ENCODE measurements around the gene IFT20.

IFT20 gene

DNA sequence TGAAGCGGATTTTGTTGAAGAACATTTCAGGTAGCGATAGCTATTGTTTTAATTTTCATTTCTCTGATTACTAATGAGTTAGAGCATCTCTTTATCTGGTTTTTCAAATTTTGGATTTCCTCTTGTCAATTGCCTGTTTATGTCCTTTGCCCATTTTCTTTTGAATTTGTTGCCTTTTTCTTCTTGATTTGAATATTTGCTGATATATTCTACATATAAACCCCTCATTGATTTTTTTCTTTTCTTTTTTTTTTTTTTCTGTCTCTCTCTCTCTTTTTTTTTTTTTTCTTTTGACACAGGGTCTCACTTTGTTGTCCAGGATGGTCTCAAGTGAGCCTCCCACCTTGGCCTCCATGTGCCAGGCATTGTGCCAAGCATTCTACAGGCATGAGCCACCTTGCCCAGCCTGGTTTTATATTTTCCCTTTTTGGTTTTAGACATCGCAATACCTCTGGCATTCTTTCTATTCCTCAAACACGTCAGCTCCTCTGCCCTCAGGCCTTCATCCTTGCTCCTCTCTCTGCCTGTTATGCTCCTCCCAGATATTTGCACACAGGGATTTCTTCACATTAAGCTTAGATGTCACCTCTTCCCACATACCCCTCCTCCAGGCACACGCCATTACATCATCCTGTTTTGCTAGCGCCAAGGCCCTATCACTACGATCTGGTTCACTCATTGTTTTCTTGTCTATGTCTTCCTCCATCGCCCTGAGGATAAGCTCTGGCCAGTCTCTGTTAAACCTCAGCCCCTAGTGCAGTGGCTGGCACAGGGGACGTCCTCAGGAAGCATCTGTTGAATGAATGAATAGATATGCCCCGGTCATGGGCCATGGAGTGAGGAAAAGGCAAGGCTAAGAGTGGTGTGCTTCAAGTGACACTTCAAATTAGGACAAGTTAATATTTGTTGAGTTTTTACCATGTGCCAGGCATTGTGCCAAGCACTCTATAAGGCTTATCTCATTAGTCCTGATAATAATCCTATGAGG is 44.8 kb upstream of the IFT20 start:
- ChIA-PET CTCF (interaction anchor here (1.3 to 1.4 kb wide), 3 partner anchors 23 to 171 kb away, joined by 3 to 4 read pairs (median 3); partner anchors contain the start of gene POLDIP2), POLR2A (no interaction called here)
- no peak overlapping the region for H3K4me3 ChIP-seq (ENCODE audit: low read depth, low read length)
- TF ChIP-seq CTCF (IDR thresholded peaks at IDR 0.05; ENCODE audit: insufficient read depth, low read length, missing control alignments): no peak
- DNase-seq (ENCODE audit: low read depth, low spot score): no peak

- ChIA-PET CTCF (interaction anchor here (1.3 kb wide), 1 partner anchor 26 kb away, joined by 3 read pairs; no protein-coding TSS in a partner anchor), POLR2A (interaction anchor here (1.2 kb wide), 1 partner anchor 15 kb away, joined by 3 read pairs; the partner anchor contains the start of gene POLDIP2)
- TF ChIP-seq CTCF (IDR thresholded peaks at IDR 0.05; ENCODE audit: insufficient read depth, low read length, missing control alignments): no peak
- H3K4me3 ChIP-seq (ENCODE audit: low read depth, low read length): peak overlapping the region; percentile 65
- DNase-seq (ENCODE audit: low read depth, low spot score): no peak
Measured at GRCh38 chr17:28372945-28373274, 37.6 kb upstream of the IFT20 start.

- DNase-seq (ENCODE audit: low read depth, low spot score): no peak
- CTCF ChIA-PET: interaction anchor here (1.3 kb wide), 1 partner anchor 26 kb away, joined by 3 read pairs; no protein-coding TSS in a partner anchor
- POLR2A ChIA-PET: interaction anchor here (1.2 to 2.5 kb wide), 2 partner anchors 15 kb away, joined by 3 to 15 read pairs; partner anchors contain the start of gene POLDIP2
- peak overlapping the region; percentile 65 for H3K4me3 ChIP-seq (ENCODE audit: low read depth, low read length)
- no peak for TF ChIP-seq CTCF (IDR thresholded peaks at IDR 0.05; ENCODE audit: insufficient read depth, low read length, missing control alignments)
Measured at GRCh38 chr17:28372203-28372944, 37.1 kb upstream of the IFT20 start.

GRCh38 chr17:28371245-28372202 is 36.3 kb upstream of the IFT20 start, which contains the start of gene SARM1:
SARM1 (plus strand) TSS chr17:28371694; CDS start chr17:28372033, 339 bp downstream.
- POLR2A ChIA-PET: interaction anchor here (0.7 to 2.5 kb wide), 2 partner anchors 14 to 64 kb away, joined by 3 to 15 read pairs; partner anchors contain the start of gene POLDIP2
- no peak for DNase-seq (ENCODE audit: low read depth, low spot score)
- H3K4me3 ChIP-seq (ENCODE audit: low read depth, low read length): peak within 1 kb of the TSS; percentile 65
- CTCF ChIA-PET: interaction anchor here (0.8 kb wide), 1 partner anchor 27 kb away, joined by 3 read pairs; no protein-coding TSS in a partner anchor
- TF ChIP-seq CTCF (IDR thresholded peaks at IDR 0.05; ENCODE audit: insufficient read depth, low read length, missing control alignments): no peak

- peak overlapping the region; percentile 6 for H3K4me3 ChIP-seq (ENCODE audit: low read depth, low read length)
- DNase-seq (ENCODE audit: low read depth, low spot score): no peak
- no peak for TF ChIP-seq CTCF (IDR thresholded peaks at IDR 0.05; ENCODE audit: insufficient read depth, low read length, missing control alignments)
- ChIA-PET CTCF (interaction anchor here (0.8 to 1.2 kb wide), 3 partner anchors 12 to 26 kb away, joined by 3 to 4 read pairs (median 3); no protein-coding TSS in a partner anchor), POLR2A (interaction anchor here (0.8 to 2.5 kb wide), 2 partner anchors 13 to 36 kb away, joined by 5 to 15 read pairs; partner anchors contain the start of genes IFT20, POLDIP2 and TNFAIP1)
Measured at GRCh38 chr17:28370744-28371103, 35.5 kb upstream of the IFT20 start.
